GM08714 (cell line): ENCODE measurements around the gene SDK1.

Source experiments
- H3K4me3 ChIP-seq: fragments of 200-500 bp; sonication (Bioruptor generic); 2 replicates; pipeline ENCODE4 v1.5.1; 2014; ENCODE audit warnings: mild to moderate bottlenecking, low read length, inconsistent platforms
- ZNF274 ChIP-seq: IDR thresholded peaks from 2 replicates; pipeline ENCODE4 v1.6.1; 2012; ENCODE audit warnings: mild to moderate bottlenecking, low read depth, low read length

The SDK1 gene

GRCh38 chr7:4067476-4067760, 766.4 kb downstream of the SDK1 start:
- no peak overlapping the region for H3K4me3 ChIP-seq
- TF ChIP-seq ZNF274 = no peak

GRCh38 chr7:4067874-4068273, 766.8 kb downstream of the SDK1 start:
- no peak overlapping the region for H3K4me3 ChIP-seq
- no peak for TF ChIP-seq ZNF274

GRCh38 chr7:4068286-4068685, 767.2 kb downstream of the SDK1 start:
- no peak overlapping the region for H3K4me3 ChIP-seq
- TF ChIP-seq ZNF274 = no peak

GRCh38 chr7:4069268-4070095, 768.4 kb downstream of the SDK1 start:
- TF ChIP-seq ZNF274 = no peak
- no peak overlapping the region for H3K4me3 ChIP-seq

GRCh38 chr7:4070214-4070613, 769.2 kb downstream of the SDK1 start:
- H3K4me3 ChIP-seq = no peak overlapping the region
- TF ChIP-seq ZNF274 = no peak

- no peak overlapping the region for H3K4me3 ChIP-seq
- TF ChIP-seq ZNF274 = no peak
Measured at GRCh38 chr7:4071370-4072058, 770.5 kb downstream of the SDK1 start.

GRCh38 chr7:4072161-4072925, 771.3 kb downstream of the SDK1 start:
- TF ChIP-seq ZNF274 = no peak

GRCh38 chr7:4073052-4073451, 772.0 kb downstream of the SDK1 start:
- no peak for TF ChIP-seq ZNF274
- H3K4me3 ChIP-seq = no peak overlapping the region

More at GRCh38 chr7:4072161-4072925, 771.3 kb downstream of the SDK1 start:
- no peak overlapping the region for H3K4me3 ChIP-seq

GRCh38 chr7:4073750-4074149, 772.7 kb downstream of the SDK1 start:
- no peak for TF ChIP-seq ZNF274
- no peak overlapping the region for H3K4me3 ChIP-seq

- no peak for TF ChIP-seq ZNF274
- no peak overlapping the region for H3K4me3 ChIP-seq
Measured at GRCh38 chr7:4074407-4074806, 773.4 kb downstream of the SDK1 start.

- TF ChIP-seq ZNF274 = no peak
- no peak overlapping the region for H3K4me3 ChIP-seq
Measured at GRCh38 chr7:4074994-4075393, 773.9 kb downstream of the SDK1 start.

- TF ChIP-seq ZNF274 = no peak
- no peak overlapping the region for H3K4me3 ChIP-seq
Measured at GRCh38 chr7:4076701-4077294, 775.7 kb downstream of the SDK1 start.

GRCh38 chr7:4077980-4078379, 776.9 kb downstream of the SDK1 start:
- no peak for TF ChIP-seq ZNF274
- no peak overlapping the region for H3K4me3 ChIP-seq

GRCh38 chr7:4078580-4078979, 777.5 kb downstream of the SDK1 start:
- H3K4me3 ChIP-seq = no peak overlapping the region
- TF ChIP-seq ZNF274 = no peak
